ENCODE data around the gene ELMO1.

ELMO1 gene

GRCh38 chr7:37028909-37029440, 419.7 kb downstream of the ELMO1 start:
- H3K27ac ChIP-seq (ENCODE audit: poor library complexity, severe bottlenecking) = no peak overlapping the region
- H3K4me1 ChIP-seq (ENCODE audit: insufficient read depth, poor library complexity, severe bottlenecking) = peaks cover 18% of the 10 kb centered on the region
- DNase-seq (ENCODE audit: low spot score) (no peak), ATAC-seq (ENCODE audit: low read depth) (no peak)
- H3K9me3 ChIP-seq (ENCODE audit: severe bottlenecking) = no peaks in the 10 kb centered on the region
- H3K36me3 ChIP-seq (ENCODE audit: low read depth) = no peaks in the 10 kb centered on the region
- TF ChIP-seq CTCF (IDR thresholded peaks at IDR 0.05; ENCODE audit: poor library complexity, severe bottlenecking) = no peak
- no peaks in the 10 kb centered on the region for H3K27me3 ChIP-seq (ENCODE audit: insufficient read depth, poor library complexity, severe bottlenecking)
- H3K4me3 ChIP-seq (ENCODE audit: severe bottlenecking) = no peak overlapping the region

GRCh38 chr7:37027557-37028341, 420.9 kb downstream of the ELMO1 start:
- DNase-seq (ENCODE audit: low spot score) (no peak), ATAC-seq (ENCODE audit: low read depth) (no peak)
- H3K36me3 ChIP-seq (ENCODE audit: low read depth) = no peaks in the 10 kb centered on the region
- H3K27me3 ChIP-seq (ENCODE audit: insufficient read depth, poor library complexity, severe bottlenecking) = no peaks in the 10 kb centered on the region
- no peak for TF ChIP-seq CTCF (IDR thresholded peaks at IDR 0.05; ENCODE audit: poor library complexity, severe bottlenecking)
- H3K9me3 ChIP-seq (ENCODE audit: severe bottlenecking) = no peaks in the 10 kb centered on the region
- peaks cover 17% of the 10 kb centered on the region for H3K4me1 ChIP-seq (ENCODE audit: insufficient read depth, poor library complexity, severe bottlenecking)
- H3K27ac ChIP-seq (ENCODE audit: poor library complexity, severe bottlenecking) = no peak overlapping the region
- no peak overlapping the region for H3K4me3 ChIP-seq (ENCODE audit: severe bottlenecking)

- ATAC-seq (ENCODE audit: low read depth) (no peak), DNase-seq (ENCODE audit: low spot score) (no peak)
Measured at GRCh38 chr7:37027104-37027503, 421.6 kb downstream of the ELMO1 start.

GRCh38 chr7:37018954-37019353, 429.7 kb downstream of the ELMO1 start:
- Histone ChIP-seq H3K4me1 (ENCODE audit: insufficient read depth, poor library complexity, severe bottlenecking) (no peaks in the 10 kb centered on the region), H3K4me3 (ENCODE audit: severe bottlenecking) (no peak overlapping the region), H3K9me3 (ENCODE audit: severe bottlenecking) (no peaks in the 10 kb centered on the region), H3K27me3 (ENCODE audit: insufficient read depth, poor library complexity, severe bottlenecking) (no peaks in the 10 kb centered on the region), H3K36me3 (ENCODE audit: low read depth) (no peaks in the 10 kb centered on the region), H3K27ac (ENCODE audit: poor library complexity, severe bottlenecking) (no peak overlapping the region)
- no peak for DNase-seq (ENCODE audit: low spot score)
- TF ChIP-seq CTCF (IDR thresholded peaks at IDR 0.05; ENCODE audit: poor library complexity, severe bottlenecking) = no peak
- ATAC-seq (ENCODE audit: low read depth) = no peak

More at GRCh38 chr7:37027104-37027503, 421.6 kb downstream of the ELMO1 start:
- Histone ChIP-seq H3K36me3 (ENCODE audit: low read depth) (no peaks in the 10 kb centered on the region), H3K27ac (ENCODE audit: poor library complexity, severe bottlenecking) (no peak overlapping the region), H3K4me3 (ENCODE audit: severe bottlenecking) (no peak overlapping the region), H3K9me3 (ENCODE audit: severe bottlenecking) (no peaks in the 10 kb centered on the region), H3K4me1 (ENCODE audit: insufficient read depth, poor library complexity, severe bottlenecking) (peaks cover 11% of the 10 kb centered on the region), H3K27me3 (ENCODE audit: insufficient read depth, poor library complexity, severe bottlenecking) (no peaks in the 10 kb centered on the region)
- no peak for TF ChIP-seq CTCF (IDR thresholded peaks at IDR 0.05; ENCODE audit: poor library complexity, severe bottlenecking)

Measured in RWPE2 (cell line).